GM19324 (cell line): ENCODE measurements around the gene TMEM170A.

Source experiments
- ATAC-seq: cut with Tn5 transposase; IDR thresholded peaks from one replicate; pipeline ENCODE4 v1.9.1; 2021; ENCODE audit warnings: mild to moderate bottlenecking, moderate library complexity; ENCODE audit not compliant: unreplicated experiment, low FRiP score

Gene TMEM170A

GRCh38 chr16:75415169-75415905, 49.2 kb downstream of the TMEM170A start:
- no peak for ATAC-seq

DNA sequence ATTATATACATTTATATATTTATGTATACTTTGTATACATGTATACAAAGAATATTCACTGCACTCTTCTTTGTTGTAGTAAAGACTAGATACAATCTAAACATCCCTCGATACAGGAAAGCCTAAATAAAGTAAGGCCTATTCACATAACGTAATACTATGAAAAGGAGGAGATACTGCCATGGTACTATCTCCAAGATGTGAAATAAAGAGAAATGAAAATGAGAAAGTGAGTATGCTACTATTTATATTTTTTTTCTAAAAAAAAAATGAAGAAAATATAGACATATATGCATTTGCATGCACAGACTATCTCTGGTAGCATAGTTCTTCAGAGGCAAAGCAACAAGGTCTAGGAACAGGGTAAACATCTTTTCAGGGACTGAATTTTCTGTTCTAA, 50.5 kb downstream of the TMEM170A start:
- ATAC-seq, result no peak

DNA sequence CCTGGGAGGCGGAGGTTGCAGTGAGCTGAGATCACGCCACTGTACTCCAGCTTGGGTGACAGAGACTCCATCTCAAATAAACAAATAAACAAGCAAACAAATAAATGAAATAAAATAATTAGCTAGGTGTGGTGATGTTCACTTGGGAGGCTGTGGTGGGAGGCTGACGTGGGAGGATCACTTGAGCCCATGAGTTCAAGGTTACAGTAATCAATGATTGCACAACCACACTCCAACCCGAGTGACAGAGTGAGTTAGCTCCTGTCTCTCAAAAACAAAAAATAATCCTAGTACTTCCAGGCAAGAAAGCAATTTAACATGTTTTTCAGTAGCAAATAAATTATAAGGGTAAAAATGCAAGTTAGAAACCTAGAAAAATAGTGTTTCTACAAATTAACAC, 57.5 kb downstream of the TMEM170A start:
- no peak for ATAC-seq

GRCh38 chr16:75402821-75403475, 61.5 kb downstream of the TMEM170A start:
- no peak for ATAC-seq

GRCh38 chr16:75402159-75402820, 62.2 kb downstream of the TMEM170A start:
- no peak for ATAC-seq

GRCh38 chr16:75401691-75402090, 62.8 kb downstream of the TMEM170A start:
- ATAC-seq, result no peak

DNA sequence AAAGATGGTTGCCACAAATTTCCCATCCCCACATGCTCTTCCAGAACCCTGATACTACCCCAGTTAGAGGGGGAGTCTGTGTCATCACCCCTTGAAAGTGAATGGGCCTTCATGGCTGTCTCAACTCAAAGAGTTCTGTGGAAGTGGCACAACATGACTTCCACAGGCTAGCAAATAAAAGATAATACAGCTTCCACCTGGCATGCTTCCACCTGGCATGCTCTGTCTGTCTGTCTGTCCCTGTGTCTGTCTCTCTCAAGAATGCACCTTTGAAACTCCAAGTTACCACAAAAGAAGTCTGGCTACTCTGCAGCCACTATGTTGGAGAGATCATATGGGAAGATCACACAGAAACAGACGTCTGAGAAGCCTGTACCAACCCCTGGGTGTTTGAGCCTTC, 66.2 kb downstream of the TMEM170A start:
- ATAC-seq, result no peak

GRCh38 chr16:75394941-75395340, 69.5 kb downstream of the TMEM170A start:
- ATAC-seq, result no peak
